Astrocyte (in vitro differentiated cells and primary cell): ENCODE results near the gene NDUFV3. TPM values are rescaled to one million over a fixed set of nuclear protein-coding genes. Genes with fewer than 3 reads are reported as not detected.
"Not testable (repeated sequence)": the region's sequence is repeated elsewhere in the genome, so short reads cannot be mapped to it uniquely, and the experiment has no call there.

ENCODE experiments used
- DNase-seq: peaks from one replicate; pipeline ENCODE4 v3.0.0-alpha.2; 2010; ENCODE audit warnings: low read depth
- FAIRE-seq: peaks from 2 replicates; lab custom pipeline; 2011; peaks lifted over from hg19 to GRCh38; lab: Jason Lieb, UNC
- H2AFZ ChIP-seq: 2 replicates; pipeline ENCODE4 v1.6.0; 2012; ENCODE audit warnings: low read depth, low read length, inconsistent platforms
- H3K27ac ChIP-seq: 2 replicates; pipeline ENCODE4 v1.5.1; 2011; ENCODE audit warnings: low read depth, low read length, inconsistent platforms
- H3K27me3 ChIP-seq: 2 replicates; pipeline ENCODE4 v1.6.0; 2011; ENCODE audit warnings: low read length, inconsistent platforms; ENCODE audit not compliant: insufficient read depth
- H3K36me3 ChIP-seq: 2 replicates; pipeline ENCODE4 v1.5.1; 2011; ENCODE audit warnings: low read length, inconsistent platforms; ENCODE audit not compliant: insufficient read depth
- H3K4me1 ChIP-seq: 2 replicates; pipeline ENCODE4 v1.5.1; 2011; ENCODE audit warnings: low read length, inconsistent platforms; ENCODE audit not compliant: insufficient read depth
- H3K4me2 ChIP-seq: 2 replicates; pipeline ENCODE4 v1.6.0; 2012; ENCODE audit warnings: low read length, inconsistent platforms
- H3K4me3 ChIP-seq: 2 replicates; pipeline ENCODE4 v1.5.1; 2011; ENCODE audit warnings: low read depth, mild to moderate bottlenecking, low read length, inconsistent platforms; ENCODE audit not compliant: insufficient read depth
- H3K79me2 ChIP-seq: 2 replicates; pipeline ENCODE4 v1.6.0; 2012; ENCODE audit warnings: mild to moderate bottlenecking, low read length, inconsistent platforms; ENCODE audit not compliant: insufficient read depth
- H3K9ac ChIP-seq: 2 replicates; pipeline ENCODE4 v1.6.0; 2012; ENCODE audit warnings: mild to moderate bottlenecking, low read length, inconsistent platforms
- H3K9me3 ChIP-seq: 2 replicates; pipeline ENCODE4 v1.5.1; 2012; ENCODE audit warnings: low read depth, mild to moderate bottlenecking, low read length, inconsistent platforms; ENCODE audit not compliant: insufficient read depth
- H4K20me1 ChIP-seq: 2 replicates; pipeline ENCODE4 v1.6.0; 2012; ENCODE audit warnings: low read length, inconsistent platforms; ENCODE audit not compliant: insufficient read depth
- H3K27ac Mint-ChIP-seq: one replicate; pipeline ENCODE4 v1.8.0; 2021; ENCODE audit warnings: mild to moderate bottlenecking, mixed read lengths; ENCODE audit not compliant: unreplicated experiment
- H3K27me3 Mint-ChIP-seq: one replicate; pipeline ENCODE4 v1.8.0; 2021; ENCODE audit warnings: low read depth, mixed read lengths; ENCODE audit not compliant: unreplicated experiment
- H3K36me3 Mint-ChIP-seq: one replicate; pipeline ENCODE4 v1.8.0; 2021; ENCODE audit warnings: low read depth, mixed read lengths; ENCODE audit not compliant: unreplicated experiment
- H3K4me1 Mint-ChIP-seq: one replicate; pipeline ENCODE4 v1.8.0; 2021; ENCODE audit warnings: low read depth, mixed read lengths; ENCODE audit not compliant: unreplicated experiment
- H3K4me3 Mint-ChIP-seq: one replicate; pipeline ENCODE4 v1.8.0; 2021; ENCODE audit warnings: mild to moderate bottlenecking, moderate library complexity, mixed read lengths; ENCODE audit not compliant: unreplicated experiment
- H3K9me3 Mint-ChIP-seq: one replicate; pipeline ENCODE4 v1.8.0; 2021; ENCODE audit warnings: mild to moderate bottlenecking, mixed read lengths; ENCODE audit not compliant: unreplicated experiment
- CTCF ChIP-seq: IDR thresholded peaks from 2 replicates; pipeline ENCODE4 v1.5.1; 2011; ENCODE audit warnings: low read depth, mild to moderate bottlenecking, inconsistent platforms, low read length, moderate library complexity; ENCODE audit not compliant: insufficient read depth
- EZH2 ChIP-seq: IDR thresholded peaks from 2 replicates; pipeline ENCODE4 v1.6.1; 2012; ENCODE audit warnings: mild to moderate bottlenecking, low read length, inconsistent platforms; ENCODE audit not compliant: insufficient read depth
- total RNA-seq: library from RNA; stranded (reverse); gene quantifications from 2 replicates; pipeline ENCODE4 v1.2.1, GENCODE V29; 2021

NDUFV3 gene
- total RNA-seq, 1 donor from 2014 or later: 42.5 TPM

GRCh38 chr21:42925114-42925926 lies 32.2 kb downstream of the NDUFV3 start, which contains the start of gene ERVH48-1:
ERVH48-1 (minus strand) TSS chr21:42925630; CDS start chr21:42919006, 6,624 bp downstream.
- Histone ChIP-seq H3K4me2 (no peak within 1 kb of the TSS), H2AFZ (no peak within 1 kb of the TSS), H3K27ac (no peak within 1 kb of the TSS), H3K9ac (no peak within 1 kb of the TSS), H3K4me3 (no peak within 1 kb of the TSS), H3K27me3 (no peaks in the 10 kb centered on the region), H3K79me2 (no peaks in the 10 kb centered on the region), H3K4me1 (peaks cover 5% of the 10 kb centered on the region), H3K9me3 (no peaks in the 10 kb centered on the region), H3K36me3 (no peaks in the 10 kb centered on the region), H4K20me1 (no peaks in the 10 kb centered on the region)
- FAIRE-seq: no peak
- no peaks in the 10 kb centered on the region for H3K27me3 Mint-ChIP-seq
- no peaks in the 10 kb centered on the region for H3K9me3 Mint-ChIP-seq
- DNase-seq: no peak
- H3K4me1 Mint-ChIP-seq: peaks cover 4% of the 10 kb centered on the region
- H3K36me3 Mint-ChIP-seq: no peaks in the 10 kb centered on the region
- no peak for TF ChIP-seq CTCF
- TF ChIP-seq EZH2: no peak
- H3K27ac Mint-ChIP-seq: no peak within 1 kb of the TSS
- no peak within 1 kb of the TSS for H3K4me3 Mint-ChIP-seq

- not testable (repeated sequence) for H3K27me3 Mint-ChIP-seq, H3K4me1 Mint-ChIP-seq, H3K9ac ChIP-seq, H4K20me1 ChIP-seq, DNase-seq, H3K27ac ChIP-seq, H3K9me3 Mint-ChIP-seq, FAIRE-seq, H3K27ac Mint-ChIP-seq, H3K79me2 ChIP-seq, H3K27me3 ChIP-seq, H3K4me2 ChIP-seq, H3K36me3 Mint-ChIP-seq, H3K36me3 ChIP-seq, H2AFZ ChIP-seq, H3K4me3 ChIP-seq, H3K4me3 Mint-ChIP-seq, H3K9me3 ChIP-seq, H3K4me1 ChIP-seq
Observed at GRCh38 chr21:42927474-42928200, 34.5 kb downstream of the NDUFV3 start.

GRCh38 chr21:42929969-42930368 lies 36.9 kb downstream of the NDUFV3 start:
- H3K27ac ChIP-seq: no peak overlapping the region
- H3K36me3 Mint-ChIP-seq: no peaks in the 10 kb centered on the region
- peaks cover 2% of the 10 kb centered on the region for H3K9me3 Mint-ChIP-seq
- DNase-seq: no peak
- H3K4me1 ChIP-seq: no peaks in the 10 kb centered on the region
- no peak overlapping the region for H3K4me3 Mint-ChIP-seq
- no peak overlapping the region for H3K4me3 ChIP-seq
- no peak overlapping the region for H2AFZ ChIP-seq
- peaks cover 6% of the 10 kb centered on the region for H3K4me1 Mint-ChIP-seq
- TF ChIP-seq CTCF (no peak), EZH2 (no peak)
- peaks cover 2% of the 10 kb centered on the region for H3K27me3 Mint-ChIP-seq
- no peak overlapping the region for H3K27ac Mint-ChIP-seq
- H3K79me2 ChIP-seq: no peaks in the 10 kb centered on the region
- no peaks in the 10 kb centered on the region for H4K20me1 ChIP-seq
- H3K9ac ChIP-seq: no peak overlapping the region
- no peaks in the 10 kb centered on the region for H3K9me3 ChIP-seq
- no peaks in the 10 kb centered on the region for H3K36me3 ChIP-seq
- H3K27me3 ChIP-seq: no peaks in the 10 kb centered on the region
- no peak overlapping the region for H3K4me2 ChIP-seq
- FAIRE-seq: no peak
